Mammary epithelial cell (primary cell): Measurements from ENCODE around the gene HEXD.

Source experiments
- EZH2 ChIP-seq: IDR thresholded peaks from 2 replicates; pipeline ENCODE4 v1.6.1; 2012; ENCODE audit warnings: low read length, inconsistent platforms, borderline replicate concordance
- TF ChIP-seq, protein P1 (sequence below), 2 donors: IDR thresholded peaks in 1 of 2; conservative IDR thresholded peaks in 1 of 2; 2 replicates each; pipeline ENCODE4 v1.5.1; 2011 to 2012; ENCODE audit warnings: inconsistent platforms in 2 of 2, low read length in 2 of 2, mild to moderate bottlenecking in 2 of 2, control low read depth in 1 of 2, low read depth in 1 of 2; ENCODE audit not compliant: insufficient read depth in 1 of 2; ENCODE audit errors: extremely low read depth in 1 of 2

DNA sequence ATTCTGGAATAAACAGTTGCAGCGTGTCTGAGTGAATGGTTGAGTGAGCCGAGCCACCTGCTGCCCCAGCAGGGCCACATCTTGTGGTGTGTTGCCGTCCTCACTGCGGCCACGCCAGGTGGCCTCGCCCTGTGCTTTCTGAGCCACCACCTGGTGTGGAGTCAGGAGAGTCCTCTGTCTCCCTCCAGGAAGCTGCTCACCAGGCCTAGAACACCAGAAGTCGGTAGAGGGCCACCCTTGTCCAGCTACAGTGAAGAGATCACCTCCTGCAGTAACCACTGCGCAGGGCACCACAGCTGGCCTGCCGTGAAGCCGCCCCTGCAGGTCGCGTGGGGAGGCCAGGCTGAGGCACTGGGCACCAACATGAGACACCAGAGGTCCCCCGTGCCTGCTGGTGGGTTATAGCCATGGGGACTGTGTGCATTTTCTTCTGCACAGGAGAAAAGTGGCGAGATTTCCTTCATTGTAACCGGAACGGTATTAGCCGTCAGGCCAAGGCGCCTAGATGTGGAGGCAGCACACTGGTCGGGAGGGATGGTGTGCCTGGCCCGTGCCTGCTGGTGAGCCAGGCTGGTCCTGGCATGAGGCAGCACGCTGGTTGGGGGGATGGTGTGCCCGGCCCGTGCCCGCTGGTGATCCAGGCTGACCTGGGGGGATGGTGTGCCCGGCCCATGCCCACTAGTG lies 72.5 kb downstream of the HEXD start:
- TF ChIP-seq, protein P1, sequence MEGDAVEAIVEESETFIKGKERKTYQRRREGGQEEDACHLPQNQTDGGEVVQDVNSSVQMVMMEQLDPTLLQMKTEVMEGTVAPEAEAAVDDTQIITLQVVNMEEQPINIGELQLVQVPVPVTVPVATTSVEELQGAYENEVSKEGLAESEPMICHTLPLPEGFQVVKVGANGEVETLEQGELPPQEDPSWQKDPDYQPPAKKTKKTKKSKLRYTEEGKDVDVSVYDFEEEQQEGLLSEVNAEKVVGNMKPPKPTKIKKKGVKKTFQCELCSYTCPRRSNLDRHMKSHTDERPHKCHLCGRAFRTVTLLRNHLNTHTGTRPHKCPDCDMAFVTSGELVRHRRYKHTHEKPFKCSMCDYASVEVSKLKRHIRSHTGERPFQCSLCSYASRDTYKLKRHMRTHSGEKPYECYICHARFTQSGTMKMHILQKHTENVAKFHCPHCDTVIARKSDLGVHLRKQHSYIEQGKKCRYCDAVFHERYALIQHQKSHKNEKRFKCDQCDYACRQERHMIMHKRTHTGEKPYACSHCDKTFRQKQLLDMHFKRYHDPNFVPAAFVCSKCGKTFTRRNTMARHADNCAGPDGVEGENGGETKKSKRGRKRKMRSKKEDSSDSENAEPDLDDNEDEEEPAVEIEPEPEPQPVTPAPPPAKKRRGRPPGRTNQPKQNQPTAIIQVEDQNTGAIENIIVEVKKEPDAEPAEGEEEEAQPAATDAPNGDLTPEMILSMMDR (conservative IDR thresholded peaks at IDR 0.05 in 1 of 2, IDR thresholded peaks at IDR 0.05 in 1 of 2; ENCODE audit: extremely low read depth in 1 of 2, insufficient read depth in 1 of 2, low read depth in 1 of 2, low read length in 2 of 2) = no peak
- TF ChIP-seq EZH2 = no peak
